Ishikawa (cell line): ENCODE results near the gene ANO7.

Experiments used
- EGR1 ChIP-seq: IDR thresholded peaks from 2 replicates; pipeline ENCODE4 v1.6.1; 2012
- EP300 ChIP-seq: IDR thresholded peaks from 2 replicates; pipeline ENCODE4 v1.6.1; 2012; ENCODE audit warnings: borderline replicate concordance
- REST ChIP-seq: IDR thresholded peaks from 2 replicates; pipeline ENCODE4 v1.6.1; 2012; ENCODE audit warnings: low read depth, mild to moderate bottlenecking
- TAF1 ChIP-seq: IDR thresholded peaks from 2 replicates; pipeline ENCODE4 v1.6.1; 2012; ENCODE audit warnings: low read depth, mild to moderate bottlenecking

DNA sequence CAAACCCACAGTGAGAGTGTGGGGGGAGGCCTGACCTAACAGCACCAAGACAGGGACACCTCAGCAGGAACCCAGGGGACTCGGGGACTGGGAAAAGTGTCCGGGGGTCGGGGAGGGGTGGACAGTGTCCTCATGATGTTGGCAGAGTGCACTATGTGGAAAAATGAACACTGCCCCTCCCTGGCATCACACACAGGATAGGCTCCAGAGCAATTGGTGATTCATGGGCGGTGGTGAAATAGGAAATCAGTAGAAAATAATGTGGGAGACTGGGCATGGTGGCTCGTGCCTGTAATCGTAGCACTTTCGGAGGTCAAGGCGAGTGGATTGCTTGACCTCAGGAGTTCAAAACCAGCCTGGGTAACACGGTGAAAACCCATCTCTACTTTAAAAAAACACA, 3.6 kb upstream of the ANO7 start:
- TF ChIP-seq EGR1: no peak
- TF ChIP-seq EP300: no peak
- no peak for TF ChIP-seq REST
- no peak for TF ChIP-seq TAF1
